A673 (cell line): ENCODE results near the gene FXYD7. TPM values are rescaled to one million over a fixed set of nuclear protein-coding genes. Genes with fewer than 3 reads are reported as not detected.

Experiments
- BruUV-seq: library from RNA; stranded (reverse); fragments of 400-500 nt; replicated peaks from 2 replicates; lab custom pipeline; 2021; lab: Mats Ljungman, UMichigan
- CTCF ChIA-PET: fragments of 300-600 bp; sonication (Branson Sonifier 250); formaldehyde crosslinking; loops from one replicate; lab custom pipeline; 2022; ENCODE audit warnings: antibody characterized with exemption; lab: Charles Lee
- POLR2A ChIA-PET: fragments of 300-600 bp; sonication (Branson Sonifier 250); formaldehyde crosslinking; loops from one replicate; lab custom pipeline; 2022; ENCODE audit warnings: antibody characterized with exemption; ENCODE audit not compliant: low non-redundant PET; lab: Charles Lee
- DNase-seq: peaks from one replicate; pipeline ENCODE4 v3.0.0-alpha.2; 2015; ENCODE audit warnings: low spot score
- H3K27ac ChIP-seq: fragments of 200-600 bp; sonication (generic); 2 replicates; pipeline ENCODE4 v1.5.1; 2016; ENCODE audit warnings: mixed run types, low read depth, mild to moderate bottlenecking, mixed read lengths, antibody characterized with exemption, low read length; ENCODE audit not compliant: poor library complexity, severe bottlenecking
- H3K27me3 ChIP-seq: fragments of 200-600 bp; sonication (generic); replicated peaks from 2 replicates; pipeline ENCODE4 v1.6.1; 2017; ENCODE audit warnings: mixed run types, low read depth, mild to moderate bottlenecking, mixed read lengths, antibody characterized with exemption, low read length; ENCODE audit not compliant: insufficient read depth, poor library complexity
- H3K36me3 ChIP-seq: fragments of 200-600 bp; sonication (generic); 2 replicates; pipeline ENCODE4 v1.6.1; 2016; ENCODE audit warnings: mixed run types, mild to moderate bottlenecking, mixed read lengths, antibody characterized with exemption, low read length; ENCODE audit not compliant: insufficient read depth, poor library complexity, severe bottlenecking
- H3K4me1 ChIP-seq: fragments of 200-600 bp; sonication (generic); 2 replicates; pipeline ENCODE4 v1.6.1; 2017; ENCODE audit warnings: mixed run types, mild to moderate bottlenecking, mixed read lengths, antibody characterized with exemption, low read length; ENCODE audit not compliant: insufficient read depth, poor library complexity, severe bottlenecking
- H3K4me3 ChIP-seq: fragments of 200-600 bp; sonication (generic); 2 replicates; pipeline ENCODE4 v1.5.1; 2016; ENCODE audit warnings: low read depth, mixed run types, mild to moderate bottlenecking, mixed read lengths, low read length; ENCODE audit not compliant: poor library complexity, severe bottlenecking
- H3K9me3 ChIP-seq: fragments of 200-600 bp; sonication (generic); 2 replicates; pipeline ENCODE4 v1.6.1; 2016; ENCODE audit warnings: mixed run types, low read depth, mild to moderate bottlenecking, mixed read lengths, antibody characterized with exemption, low read length; ENCODE audit not compliant: poor library complexity, severe bottlenecking
- EZH2 ChIP-seq: fragments of 200-600 bp; sonication (generic); IDR thresholded peaks from 2 replicates; pipeline ENCODE4 v1.6.1; 2017; ENCODE audit warnings: borderline replicate concordance, low read depth, mild to moderate bottlenecking, mixed read lengths, antibody characterized with exemption, low read length; ENCODE audit not compliant: poor library complexity, severe bottlenecking
- intact Hi-C: fragments of 100-400 bp; cut with micrococcal nuclease; formaldehyde crosslinking; loops from one replicate; pipeline ENCODE4 v1.10.0; 2022; ENCODE audit not compliant: unreplicated experiment
- total RNA-seq: library from RNA; stranded (reverse); gene quantifications from 2 replicates; pipeline ENCODE4 v1.2.3, GENCODE V29; 2021
- TF ChIP-seq, protein P1 (sequence below): fragments of 300-800, 200-600 bp; sonication (generic); conservative IDR thresholded peaks from 2 replicates; pipeline ENCODE4 v1.5.1; 2017; ENCODE audit warnings: low read depth, mild to moderate bottlenecking, antibody characterized with exemption, low read length, moderate library complexity, mixed read lengths

The FXYD7 gene
- total RNA-seq, 1 experiment from 2014 or later = 0.56 TPM

DNA sequence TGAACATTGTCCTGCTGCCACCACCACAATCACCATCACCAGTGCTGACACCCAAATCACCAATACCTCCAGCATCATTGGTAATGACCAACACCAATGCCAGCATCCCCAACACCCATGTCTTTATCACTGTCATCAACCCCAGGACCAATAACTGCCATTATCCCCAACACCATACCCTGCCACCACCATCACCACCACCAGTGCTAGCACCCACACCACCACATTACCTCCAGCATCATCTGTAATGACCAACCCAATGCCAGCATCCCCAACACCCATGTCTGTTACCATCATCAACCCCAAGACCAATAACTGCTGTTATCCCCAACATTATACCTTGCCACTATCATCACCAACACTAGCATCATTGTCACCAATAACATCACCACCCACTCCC, 10.8 kb upstream of the FXYD7 start:
- intact Hi-C loops = no loop called here
- H3K27ac ChIP-seq = no peak overlapping the region
- CTCF ChIA-PET = no interaction called here

DNA sequence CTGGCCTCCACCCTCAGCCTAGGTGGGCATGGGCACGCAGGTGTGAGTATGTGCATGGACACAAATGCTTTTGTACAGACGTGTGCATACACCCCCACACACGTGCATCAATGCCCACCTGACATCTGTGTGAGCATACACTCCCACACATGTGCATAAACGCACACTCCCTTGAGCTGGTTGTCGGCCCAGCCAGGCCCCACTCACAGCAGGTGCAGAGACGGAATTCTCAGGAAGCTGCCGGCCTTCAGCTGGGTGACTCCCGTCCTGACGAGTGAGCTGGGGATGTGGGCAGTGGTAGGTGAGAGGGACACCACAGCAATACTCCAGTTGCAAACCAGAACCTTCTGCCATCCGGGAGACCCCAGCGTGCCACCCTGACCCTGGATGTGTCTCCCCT, 9.2 kb upstream of the FXYD7 start:
- CTCF ChIA-PET = interaction anchor here (0.6 kb wide), 1 partner anchor 510 kb away, joined by 4 read pairs; no protein-coding TSS in a partner anchor
- no peaks in the 10 kb centered on the region for H3K9me3 ChIP-seq

More for the DNA sequence above, 10.8 kb upstream of the FXYD7 start:
- H3K36me3 ChIP-seq = no peaks in the 10 kb centered on the region
- no peaks in the 10 kb centered on the region for H3K4me1 ChIP-seq
- TF ChIP-seq, protein P1, sequence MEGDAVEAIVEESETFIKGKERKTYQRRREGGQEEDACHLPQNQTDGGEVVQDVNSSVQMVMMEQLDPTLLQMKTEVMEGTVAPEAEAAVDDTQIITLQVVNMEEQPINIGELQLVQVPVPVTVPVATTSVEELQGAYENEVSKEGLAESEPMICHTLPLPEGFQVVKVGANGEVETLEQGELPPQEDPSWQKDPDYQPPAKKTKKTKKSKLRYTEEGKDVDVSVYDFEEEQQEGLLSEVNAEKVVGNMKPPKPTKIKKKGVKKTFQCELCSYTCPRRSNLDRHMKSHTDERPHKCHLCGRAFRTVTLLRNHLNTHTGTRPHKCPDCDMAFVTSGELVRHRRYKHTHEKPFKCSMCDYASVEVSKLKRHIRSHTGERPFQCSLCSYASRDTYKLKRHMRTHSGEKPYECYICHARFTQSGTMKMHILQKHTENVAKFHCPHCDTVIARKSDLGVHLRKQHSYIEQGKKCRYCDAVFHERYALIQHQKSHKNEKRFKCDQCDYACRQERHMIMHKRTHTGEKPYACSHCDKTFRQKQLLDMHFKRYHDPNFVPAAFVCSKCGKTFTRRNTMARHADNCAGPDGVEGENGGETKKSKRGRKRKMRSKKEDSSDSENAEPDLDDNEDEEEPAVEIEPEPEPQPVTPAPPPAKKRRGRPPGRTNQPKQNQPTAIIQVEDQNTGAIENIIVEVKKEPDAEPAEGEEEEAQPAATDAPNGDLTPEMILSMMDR = no peak
- TF ChIP-seq EZH2 = no peak
- H3K27me3 ChIP-seq = no peaks in the 10 kb centered on the region
- DNase-seq = no peak
- POLR2A ChIA-PET = no interaction called here
- no TSS peak for BruUV-seq
- no peak overlapping the region for H3K4me3 ChIP-seq
- H3K9me3 ChIP-seq = no peaks in the 10 kb centered on the region

DNA sequence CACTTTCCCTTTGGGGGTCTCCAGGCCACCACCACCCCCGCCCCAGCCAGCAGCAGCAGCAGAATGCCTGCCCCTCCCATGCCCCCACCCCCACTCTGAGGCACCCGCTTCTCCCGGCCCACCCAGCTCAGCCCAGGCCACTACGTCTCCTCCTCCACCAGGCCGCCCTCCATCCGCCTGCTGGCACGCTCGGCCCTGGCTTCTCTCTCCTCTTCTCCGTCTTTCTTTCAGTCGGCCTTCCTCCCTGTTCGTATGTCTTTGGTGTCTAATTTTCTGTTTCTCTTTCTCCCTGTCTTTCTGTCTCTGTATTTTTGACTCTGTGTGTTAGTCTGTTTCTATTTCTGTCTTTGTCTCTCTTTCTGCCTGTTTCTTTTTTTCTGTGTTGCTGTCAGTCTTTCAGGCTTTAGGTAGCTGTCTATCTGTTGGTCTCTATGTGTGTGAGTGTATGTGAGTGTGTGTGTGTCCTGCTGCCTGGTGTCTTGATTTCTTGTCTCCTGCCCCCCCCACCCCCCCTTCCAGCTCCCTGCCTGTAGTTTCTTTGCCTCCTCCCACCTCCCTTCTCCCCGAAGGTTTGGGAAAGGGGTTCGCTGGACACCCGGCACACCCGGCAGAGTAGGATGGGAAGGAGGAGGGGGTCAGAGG, 8.3 kb upstream of the FXYD7 start, which contains the start of gene LGI4:
LGI4 (minus strand) TSS at position 459 of the 642 bp plus-strand sequence; CDS start at position 80, 379 bp downstream.
- CTCF ChIA-PET = interaction anchor here (0.5 to 1.2 kb wide), 2 partner anchors 17 to 20 kb away, joined by 5 to 7 read pairs; no protein-coding TSS in a partner anchor
- H3K27ac ChIP-seq = no peak within 1 kb of the TSS
- H3K9me3 ChIP-seq = no peaks in the 10 kb centered on the region
- H3K36me3 ChIP-seq = no peaks in the 10 kb centered on the region
- TF ChIP-seq, protein P1 = no peak
- TF ChIP-seq EZH2 = no peak
- H3K27me3 ChIP-seq = no peaks in the 10 kb centered on the region
- H3K4me3 ChIP-seq = no peak within 1 kb of the TSS
- POLR2A ChIA-PET = no interaction called here
- intact Hi-C loops = loop anchor here (2.0 kb wide), 1 partner anchor 68 kb away; no protein-coding TSS in a partner anchor
- no peak for DNase-seq
- H3K4me1 ChIP-seq = no peaks in the 10 kb centered on the region
- BruUV-seq = no TSS peak

More for the DNA sequence above, 9.2 kb upstream of the FXYD7 start:
- Histone ChIP-seq H3K4me3 (no peak overlapping the region), H3K27me3 (no peaks in the 10 kb centered on the region), H3K36me3 (no peaks in the 10 kb centered on the region), H3K4me1 (no peaks in the 10 kb centered on the region), H3K27ac (no peak overlapping the region)
- intact Hi-C loops = loop anchor here (2.0 kb wide), 1 partner anchor 67 kb away; no protein-coding TSS in a partner anchor
- no peak for DNase-seq
- no TSS peak for BruUV-seq
- POLR2A ChIA-PET = no interaction called here
- TF ChIP-seq EZH2 = no peak
- TF ChIP-seq, protein P1 = no peak
